Frontal cortex (tissue), 4 donors: ENCODE results near the gene DOCK9. TPM values are rescaled to one million over a fixed set of nuclear protein-coding genes. Genes with fewer than 3 reads are reported as not detected.

ENCODE experiments used
- DNase-seq, 2 donors: peaks; one replicate each; pipeline ENCODE4 v3.0.0; 2012; ENCODE audit warnings: low spot score in 2 of 2
- FAIRE-seq: peaks from 2 replicates; lab custom pipeline; 2012; peaks lifted over from hg19 to GRCh38; lab: Jason Lieb, UNC
- total RNA-seq: library from RNA; depleted of rRNA; stranded (reverse); fragments of >200 nt; gene quantifications from one replicate; pipeline ENCODE4 v1.2.3, GENCODE V29; 2014
- donor health status: control.
- donor health status: control.
- donor health status: control.

DOCK9 gene
- total RNA-seq, 1 donor from 2014 or later = 162 TPM

- DNase-seq (no peak), FAIRE-seq (no peak)
These were observed 104.4 kb downstream of the DOCK9 start for GRCh38 chr13:98873377-98874028.

GRCh38 chr13:98871727-98872126, 106.1 kb downstream of the DOCK9 start:
- FAIRE-seq = no peak
- no peak for DNase-seq

GRCh38 chr13:98869408-98870090, 108.3 kb downstream of the DOCK9 start:
- no peak for FAIRE-seq

GRCh38 chr13:98868932-98869331, 108.9 kb downstream of the DOCK9 start:
- DNase-seq (no peak), FAIRE-seq (no peak)

More at GRCh38 chr13:98869408-98870090, 108.3 kb downstream of the DOCK9 start:
- DNase-seq = no peak

- DNase-seq (no peak), FAIRE-seq (no peak)
These were observed 111.0 kb downstream of the DOCK9 start for GRCh38 chr13:98866882-98867281.

- no peak for FAIRE-seq
- no peak for DNase-seq
These were observed 117.4 kb downstream of the DOCK9 start for GRCh38 chr13:98860491-98860890.

GRCh38 chr13:98858191-98858590, 119.7 kb downstream of the DOCK9 start:
- no peak for DNase-seq
- no peak for FAIRE-seq

- FAIRE-seq (no peak), DNase-seq (peak in 1 of 2 donors; percentile 4)
These were observed 120.9 kb downstream of the DOCK9 start for GRCh38 chr13:98856983-98857382.

- FAIRE-seq = no peak
- DNase-seq = no peak
These were observed 123.4 kb downstream of the DOCK9 start for GRCh38 chr13:98854448-98854847.

- DNase-seq (no peak), FAIRE-seq (no peak)
These were observed 124.1 kb downstream of the DOCK9 start for GRCh38 chr13:98853771-98854221.

- DNase-seq (no peak), FAIRE-seq (no peak)
These were observed 126.6 kb downstream of the DOCK9 start for GRCh38 chr13:98851276-98851675.

- DNase-seq (no peak), FAIRE-seq (no peak)
These were observed 129.1 kb downstream of the DOCK9 start for GRCh38 chr13:98848746-98849145.

- DNase-seq (no peak), FAIRE-seq (no peak)
These were observed 130.1 kb downstream of the DOCK9 start for GRCh38 chr13:98847780-98848179.

GRCh38 chr13:98846986-98847385, 130.9 kb downstream of the DOCK9 start:
- DNase-seq = no peak
- no peak for FAIRE-seq

GRCh38 chr13:98846521-98846920, 131.3 kb downstream of the DOCK9 start:
- DNase-seq (no peak), FAIRE-seq (no peak)

- DNase-seq (no peak), FAIRE-seq (no peak)
These were observed 132.1 kb downstream of the DOCK9 start for GRCh38 chr13:98845742-98846141.

GRCh38 chr13:98844021-98844420, 133.8 kb downstream of the DOCK9 start:
- no peak for DNase-seq
- no peak for FAIRE-seq

GRCh38 chr13:98843482-98843877, 134.4 kb downstream of the DOCK9 start:
- DNase-seq = no peak
- no peak for FAIRE-seq

- DNase-seq (peak; percentile 4 to 38), FAIRE-seq (no peak)
These were observed 134.9 kb downstream of the DOCK9 start for GRCh38 chr13:98842858-98843481.

- FAIRE-seq = no peak
- no peak for DNase-seq
These were observed 135.8 kb downstream of the DOCK9 start for GRCh38 chr13:98842070-98842469.
